OCI-LY1 (cell line): ENCODE data around the gene HECTD2.

Source experiments
- H2AFZ ChIP-seq: fragments of 200-600 bp; sonication (generic), shearing (Covaris generic); 2 replicates; pipeline ENCODE4 v1.6.0; 2014; ENCODE audit warnings: antibody characterized with exemption, mild to moderate bottlenecking, low read length
- H3F3A ChIP-seq: fragments of 200-600 bp; sonication (generic), shearing (Covaris generic); 2 replicates; pipeline ENCODE4 v1.6.0; 2014; ENCODE audit warnings: mild to moderate bottlenecking, antibody characterized with exemption, low read length, moderate library complexity; ENCODE audit not compliant: insufficient read depth
- H3K27ac ChIP-seq: fragments of 200-600 bp; sonication (generic); 2 replicates; pipeline ENCODE4 v1.5.1; 2014; ENCODE audit warnings: low read length, mixed run types, mild to moderate bottlenecking, low read depth; ENCODE audit not compliant: poor library complexity, severe bottlenecking
- H3K27me3 ChIP-seq: fragments of 200-600 bp; sonication (generic); 2 replicates; pipeline ENCODE4 v1.6.0; 2014; ENCODE audit warnings: antibody characterized with exemption, mild to moderate bottlenecking, low read length, moderate library complexity; ENCODE audit not compliant: insufficient read depth
- H3K36me3 ChIP-seq: fragments of 200-600 bp; sonication (generic); 2 replicates; pipeline ENCODE4 v1.6.1; 2014; ENCODE audit warnings: mild to moderate bottlenecking, antibody characterized with exemption, low read length, moderate library complexity, mixed read lengths; ENCODE audit not compliant: insufficient read depth
- H3K4me1 ChIP-seq: fragments of 200-600 bp; sonication (generic); 2 replicates; pipeline ENCODE4 v1.5.1; 2014; ENCODE audit warnings: mild to moderate bottlenecking, low read length, moderate library complexity; ENCODE audit not compliant: insufficient read depth, severe bottlenecking
- H3K4me2 ChIP-seq: fragments of 200-600 bp; sonication (generic), shearing (Covaris generic); 2 replicates; pipeline ENCODE4 v1.6.1; 2014; ENCODE audit warnings: low read length
- H3K4me3 ChIP-seq: fragments of 200-600 bp; sonication (generic); 2 replicates; pipeline ENCODE4 v1.5.1; 2014; ENCODE audit warnings: low read length, low read depth, mild to moderate bottlenecking, mixed read lengths; ENCODE audit not compliant: poor library complexity, severe bottlenecking
- H3K79me2 ChIP-seq: fragments of 200-600 bp; shearing (Covaris generic); 2 replicates; pipeline ENCODE4 v1.6.1; 2016; ENCODE audit warnings: mixed run types, low read length, mixed read lengths; ENCODE audit not compliant: insufficient read depth
- H3K9ac ChIP-seq: fragments of 200-600 bp; sonication (generic), shearing (Covaris generic); 2 replicates; pipeline ENCODE4 v1.6.1; 2014; ENCODE audit warnings: mild to moderate bottlenecking, low read length, mixed read lengths
- H3K9me2 ChIP-seq: fragments of 200-600 bp; sonication (generic), shearing (Covaris generic); 2 replicates; pipeline ENCODE4 v1.6.1; 2014; ENCODE audit warnings: low read depth, mild to moderate bottlenecking, low read length, mixed read lengths
- H3K9me3 ChIP-seq: fragments of 200-600 bp; shearing (Covaris generic); 2 replicates; pipeline ENCODE4 v1.6.1; 2014; ENCODE audit warnings: low read length, mixed read lengths
- H4K20me1 ChIP-seq: fragments of 200-600 bp; sonication (generic), shearing (Covaris generic); 2 replicates; pipeline ENCODE4 v1.6.0; 2016; ENCODE audit warnings: mild to moderate bottlenecking, low read length; ENCODE audit not compliant: insufficient read depth
- EZH2 ChIP-seq: fragments of 200-600 bp; sonication (generic), shearing (Covaris generic); IDR thresholded peaks from 2 replicates; pipeline ENCODE4 v1.8.0; 2017; ENCODE audit warnings: borderline replicate concordance, mixed run types, mild to moderate bottlenecking, antibody characterized with exemption, low read length, moderate library complexity, mixed read lengths
- TF ChIP-seq, protein P1 (sequence below): fragments of 200-600 bp; sonication (generic), shearing (Covaris generic); IDR thresholded peaks from 2 replicates; pipeline ENCODE4 v1.5.1; 2017; ENCODE audit warnings: mild to moderate bottlenecking, antibody characterized with exemption, low read length, moderate library complexity, mixed read lengths

The HECTD2 gene

DNA sequence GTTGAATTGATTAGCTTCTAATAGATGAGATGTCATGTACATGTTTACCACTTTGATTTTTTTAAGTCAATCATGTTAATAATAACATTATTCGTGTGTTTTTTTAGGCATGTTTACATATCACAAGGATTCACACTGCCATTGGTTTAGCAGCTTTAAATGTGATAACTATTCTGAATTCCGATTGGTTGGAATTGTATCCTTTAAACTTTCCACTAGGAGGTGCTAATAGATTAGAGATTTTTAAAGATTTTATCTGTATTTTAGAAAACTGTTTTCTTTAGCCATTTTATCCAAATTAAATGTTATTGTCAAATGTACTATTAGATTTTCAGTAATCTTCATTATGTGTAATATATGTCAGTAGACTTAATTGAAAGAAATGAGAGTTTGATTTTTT lies 83.2 kb downstream of the HECTD2 start:
- H3K9ac ChIP-seq: no peak overlapping the region
- H3K27ac ChIP-seq: no peak overlapping the region
- no peaks in the 10 kb centered on the region for H4K20me1 ChIP-seq
- H3K27me3 ChIP-seq: no peaks in the 10 kb centered on the region
- no peak overlapping the region for H3K4me3 ChIP-seq
- no peaks in the 10 kb centered on the region for H3K9me2 ChIP-seq
- H3K79me2 ChIP-seq: no peaks in the 10 kb centered on the region
- no peaks in the 10 kb centered on the region for H3K9me3 ChIP-seq
- H2AFZ ChIP-seq: no peak overlapping the region
- no peaks in the 10 kb centered on the region for H3F3A ChIP-seq
- H3K4me2 ChIP-seq: no peak overlapping the region
- TF ChIP-seq, protein P1, sequence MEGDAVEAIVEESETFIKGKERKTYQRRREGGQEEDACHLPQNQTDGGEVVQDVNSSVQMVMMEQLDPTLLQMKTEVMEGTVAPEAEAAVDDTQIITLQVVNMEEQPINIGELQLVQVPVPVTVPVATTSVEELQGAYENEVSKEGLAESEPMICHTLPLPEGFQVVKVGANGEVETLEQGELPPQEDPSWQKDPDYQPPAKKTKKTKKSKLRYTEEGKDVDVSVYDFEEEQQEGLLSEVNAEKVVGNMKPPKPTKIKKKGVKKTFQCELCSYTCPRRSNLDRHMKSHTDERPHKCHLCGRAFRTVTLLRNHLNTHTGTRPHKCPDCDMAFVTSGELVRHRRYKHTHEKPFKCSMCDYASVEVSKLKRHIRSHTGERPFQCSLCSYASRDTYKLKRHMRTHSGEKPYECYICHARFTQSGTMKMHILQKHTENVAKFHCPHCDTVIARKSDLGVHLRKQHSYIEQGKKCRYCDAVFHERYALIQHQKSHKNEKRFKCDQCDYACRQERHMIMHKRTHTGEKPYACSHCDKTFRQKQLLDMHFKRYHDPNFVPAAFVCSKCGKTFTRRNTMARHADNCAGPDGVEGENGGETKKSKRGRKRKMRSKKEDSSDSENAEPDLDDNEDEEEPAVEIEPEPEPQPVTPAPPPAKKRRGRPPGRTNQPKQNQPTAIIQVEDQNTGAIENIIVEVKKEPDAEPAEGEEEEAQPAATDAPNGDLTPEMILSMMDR: no peak
- no peak for TF ChIP-seq EZH2
- H3K36me3 ChIP-seq: no peaks in the 10 kb centered on the region
- H3K4me1 ChIP-seq: no peaks in the 10 kb centered on the region

DNA sequence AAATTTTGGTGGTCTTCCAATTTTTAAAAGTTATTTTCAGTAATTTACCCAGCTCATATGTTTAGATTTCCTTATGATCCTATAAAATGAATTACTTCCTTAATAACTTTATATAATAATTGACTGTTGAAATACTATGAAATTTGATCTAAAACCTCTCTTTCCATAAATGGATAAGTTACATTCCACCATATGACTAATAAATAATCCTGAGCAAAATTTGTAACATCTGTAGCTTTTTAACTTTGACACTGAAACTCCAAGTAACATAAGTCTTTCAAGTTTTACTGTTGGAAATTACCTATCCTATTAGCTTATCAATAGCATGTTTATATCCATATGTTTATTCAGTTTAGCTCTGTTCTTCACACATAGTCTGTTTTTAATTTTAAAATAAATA lies 85.3 kb downstream of the HECTD2 start:
- no peak overlapping the region for H3K9ac ChIP-seq
- H3K9me2 ChIP-seq: no peaks in the 10 kb centered on the region
- no peaks in the 10 kb centered on the region for H3K27me3 ChIP-seq

DNA sequence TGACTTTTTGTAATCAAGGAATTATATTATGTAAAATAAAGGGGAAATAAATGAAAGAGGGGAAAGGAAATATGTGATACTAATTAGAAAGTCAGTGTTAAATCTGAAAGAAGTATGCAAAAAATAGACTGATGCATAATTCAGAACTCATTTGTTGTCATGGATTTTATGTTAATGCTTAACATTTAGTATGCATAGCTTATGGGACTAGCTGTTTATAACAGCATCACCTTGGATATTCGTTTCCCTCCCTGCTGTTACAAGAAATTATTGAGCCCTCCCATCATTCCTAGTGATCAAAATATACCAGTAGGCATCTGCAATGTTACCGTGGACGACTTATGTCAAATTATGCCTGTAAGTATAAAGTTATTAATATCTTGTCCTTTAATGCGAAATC lies 85.9 kb downstream of the HECTD2 start:
- Histone ChIP-seq H3F3A (no peaks in the 10 kb centered on the region), H2AFZ (no peak overlapping the region), H4K20me1 (no peaks in the 10 kb centered on the region), H3K9me2 (no peaks in the 10 kb centered on the region), H3K79me2 (no peaks in the 10 kb centered on the region), H3K4me2 (no peak overlapping the region), H3K36me3 (no peaks in the 10 kb centered on the region), H3K4me1 (no peaks in the 10 kb centered on the region), H3K9ac (no peak overlapping the region), H3K27me3 (no peaks in the 10 kb centered on the region), H3K4me3 (no peak overlapping the region), H3K27ac (no peak overlapping the region), H3K9me3 (no peaks in the 10 kb centered on the region)
- TF ChIP-seq EZH2: no peak
- TF ChIP-seq, protein P1: no peak

More for the DNA sequence above, 85.3 kb downstream of the HECTD2 start:
- no peak for TF ChIP-seq EZH2
- TF ChIP-seq, protein P1: no peak
- no peak overlapping the region for H3K27ac ChIP-seq
- no peaks in the 10 kb centered on the region for H3K79me2 ChIP-seq
- no peaks in the 10 kb centered on the region for H3F3A ChIP-seq
- no peaks in the 10 kb centered on the region for H3K36me3 ChIP-seq
- no peaks in the 10 kb centered on the region for H3K4me1 ChIP-seq
- H4K20me1 ChIP-seq: no peaks in the 10 kb centered on the region
- H3K4me3 ChIP-seq: no peak overlapping the region
- H2AFZ ChIP-seq: no peak overlapping the region
- no peaks in the 10 kb centered on the region for H3K9me3 ChIP-seq
- H3K4me2 ChIP-seq: no peak overlapping the region
